Measurements from ENCODE around the gene NOB1.

The NOB1 gene

GRCh38 chr16:69699915-69700314, 54.8 kb downstream of the NOB1 start:
- no peak overlapping the region for H3K4me2 ChIP-seq (ENCODE audit: low read depth, low read length, poor library complexity, severe bottlenecking)
- H3K4me3 ChIP-seq (ENCODE audit: low read length, poor library complexity, severe bottlenecking), result no peak overlapping the region
- H3K9me3 ChIP-seq (ENCODE audit: insufficient read depth, low read depth, low read length), result no peaks in the 10 kb centered on the region
- no peaks in the 10 kb centered on the region for H3K27me3 ChIP-seq (ENCODE audit: insufficient read depth, low read length, poor library complexity, severe bottlenecking)
- no peak overlapping the region for H2AFZ ChIP-seq (ENCODE audit: low read length)
- H3K79me2 ChIP-seq (ENCODE audit: insufficient read depth, low read length), result no peaks in the 10 kb centered on the region
- no peak for TF ChIP-seq CTCF (conservative IDR thresholded peaks at IDR 0.05; ENCODE audit: low read length)
- TF ChIP-seq EZH2phosphoT487 (IDR thresholded peaks at IDR 0.05; ENCODE audit: borderline replicate concordance), result no peak
- H3K9me2 ChIP-seq (replicated peaks; ENCODE audit: low read depth, low read length), result no peaks in the 10 kb centered on the region
- H3K4me1 ChIP-seq (ENCODE audit: insufficient read depth, low read length, poor library complexity, severe bottlenecking), result no peaks in the 10 kb centered on the region
- H3K36me3 ChIP-seq (ENCODE audit: insufficient read depth, low read length), result peaks cover 39% of the 10 kb centered on the region
- no peak overlapping the region for H3K9ac ChIP-seq (ENCODE audit: low read depth, low read length, poor library complexity, severe bottlenecking)
- no peaks in the 10 kb centered on the region for H4K20me1 ChIP-seq (ENCODE audit: insufficient read depth, low read length, poor library complexity, severe bottlenecking)
- no peaks in the 10 kb centered on the region for H3F3A ChIP-seq (ENCODE audit: low read depth)

- H3K27me3 ChIP-seq (ENCODE audit: insufficient read depth, low read length, poor library complexity, severe bottlenecking), result no peaks in the 10 kb centered on the region
- no peaks in the 10 kb centered on the region for H3F3A ChIP-seq (ENCODE audit: low read depth)
- H3K4me2 ChIP-seq (ENCODE audit: low read depth, low read length, poor library complexity, severe bottlenecking), result no peak overlapping the region
- H3K79me2 ChIP-seq (ENCODE audit: insufficient read depth, low read length), result no peaks in the 10 kb centered on the region
- no peaks in the 10 kb centered on the region for H3K9me3 ChIP-seq (ENCODE audit: insufficient read depth, low read depth, low read length)
- peaks cover 51% of the 10 kb centered on the region for H3K36me3 ChIP-seq (ENCODE audit: insufficient read depth, low read length)
- H2AFZ ChIP-seq (ENCODE audit: low read length), result no peak overlapping the region
- no peak overlapping the region for H3K4me3 ChIP-seq (ENCODE audit: low read length, poor library complexity, severe bottlenecking)
- no peak overlapping the region for H3K9ac ChIP-seq (ENCODE audit: low read depth, low read length, poor library complexity, severe bottlenecking)
- no peaks in the 10 kb centered on the region for H3K9me2 ChIP-seq (replicated peaks; ENCODE audit: low read depth, low read length)
- H4K20me1 ChIP-seq (ENCODE audit: insufficient read depth, low read length, poor library complexity, severe bottlenecking), result no peaks in the 10 kb centered on the region
- H3K4me1 ChIP-seq (ENCODE audit: insufficient read depth, low read length, poor library complexity, severe bottlenecking), result no peaks in the 10 kb centered on the region
- TF ChIP-seq CTCF (conservative IDR thresholded peaks at IDR 0.05; ENCODE audit: low read length), result no peak
- TF ChIP-seq EZH2phosphoT487 (IDR thresholded peaks at IDR 0.05; ENCODE audit: borderline replicate concordance), result no peak
Observed at GRCh38 chr16:69698404-69698803, 56.3 kb downstream of the NOB1 start.

GRCh38 chr16:69693916-69694315, 60.8 kb downstream of the NOB1 start:
- Histone ChIP-seq H3K9me3 (ENCODE audit: insufficient read depth, low read depth, low read length) (no peaks in the 10 kb centered on the region), H3F3A (ENCODE audit: low read depth) (no peaks in the 10 kb centered on the region), H3K9me2 (replicated peaks; ENCODE audit: low read depth, low read length) (no peaks in the 10 kb centered on the region), H3K36me3 (ENCODE audit: insufficient read depth, low read length) (peaks cover 67% of the 10 kb centered on the region), H4K20me1 (ENCODE audit: insufficient read depth, low read length, poor library complexity, severe bottlenecking) (no peaks in the 10 kb centered on the region), H3K4me3 (ENCODE audit: low read length, poor library complexity, severe bottlenecking) (no peak overlapping the region), H3K79me2 (ENCODE audit: insufficient read depth, low read length) (no peaks in the 10 kb centered on the region), H3K9ac (ENCODE audit: low read depth, low read length, poor library complexity, severe bottlenecking) (no peak overlapping the region), H2AFZ (ENCODE audit: low read length) (no peak overlapping the region), H3K27me3 (ENCODE audit: insufficient read depth, low read length, poor library complexity, severe bottlenecking) (no peaks in the 10 kb centered on the region), H3K4me2 (ENCODE audit: low read depth, low read length, poor library complexity, severe bottlenecking) (no peak overlapping the region), H3K4me1 (ENCODE audit: insufficient read depth, low read length, poor library complexity, severe bottlenecking) (no peaks in the 10 kb centered on the region)
- no peak for TF ChIP-seq CTCF (conservative IDR thresholded peaks at IDR 0.05; ENCODE audit: low read length)
